SKM-1 (cell line): Measurements from ENCODE around the gene IL20RB.

ENCODE experiments used
- DNase-seq: peaks from one replicate; lab custom pipeline; 2025; ENCODE audit not compliant: unreplicated experiment; lab: John Stamatoyannopoulos, UW

The IL20RB gene

DNA sequence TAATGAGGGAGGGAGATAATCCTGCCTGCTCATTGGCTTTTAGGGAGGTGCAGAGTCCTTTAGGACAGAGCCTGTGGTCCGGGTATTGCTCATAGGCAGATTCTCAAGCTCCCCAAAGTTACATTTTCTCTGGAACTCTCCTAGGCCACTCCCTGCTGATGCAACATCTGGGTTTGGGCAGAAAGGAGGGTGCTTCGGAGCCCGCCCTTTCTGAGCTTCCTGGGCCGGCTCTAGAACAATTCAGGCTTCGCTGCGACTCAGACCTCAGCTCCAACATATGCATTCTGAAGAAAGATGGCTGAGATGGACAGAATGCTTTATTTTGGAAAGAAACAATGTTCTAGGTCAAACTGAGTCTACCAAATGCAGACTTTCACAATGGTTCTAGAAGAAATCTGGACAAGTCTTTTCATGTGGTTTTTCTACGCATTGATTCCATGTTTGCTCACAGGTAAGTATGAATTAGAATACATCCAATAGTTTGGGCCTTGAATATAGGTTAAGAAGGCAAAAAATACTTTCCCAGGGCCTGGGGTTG lies at the start of gene IL20RB:
Gene IL20RB, plus strand, starts transcription at position 233 of the 538 bp plus-strand sequence. Its CDS starts 131 bp downstream, at position 364.
- no peak for DNase-seq

DNA sequence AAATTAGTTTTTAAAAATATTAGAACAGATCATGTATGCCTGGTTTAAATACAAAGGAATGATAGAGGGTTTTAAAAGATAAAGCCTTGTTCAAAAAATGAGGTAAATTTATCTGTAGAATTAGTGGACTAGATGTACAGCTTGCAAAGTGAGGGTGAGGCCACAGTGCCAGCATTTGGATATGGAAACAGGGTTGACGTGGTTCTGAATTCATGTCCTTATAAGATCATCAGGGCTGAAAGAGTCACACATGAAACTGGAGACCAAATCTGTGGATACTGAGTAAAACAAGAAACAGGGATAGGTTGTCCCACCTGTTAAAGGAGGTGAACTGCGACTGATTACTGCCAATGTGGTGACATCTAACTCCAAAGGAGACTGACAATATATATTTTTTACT lies 49.5 kb upstream of the IL20RB start:
- DNase-seq, result no peak

- no peak for DNase-seq
Observed at GRCh38 chr3:136909187-136909586, 48.6 kb upstream of the IL20RB start.

- DNase-seq, result no peak
Observed at GRCh38 chr3:136910697-136911096, 47.1 kb upstream of the IL20RB start.

- DNase-seq, result no peak
Observed at GRCh38 chr3:136913168-136913567, 44.6 kb upstream of the IL20RB start.

DNA sequence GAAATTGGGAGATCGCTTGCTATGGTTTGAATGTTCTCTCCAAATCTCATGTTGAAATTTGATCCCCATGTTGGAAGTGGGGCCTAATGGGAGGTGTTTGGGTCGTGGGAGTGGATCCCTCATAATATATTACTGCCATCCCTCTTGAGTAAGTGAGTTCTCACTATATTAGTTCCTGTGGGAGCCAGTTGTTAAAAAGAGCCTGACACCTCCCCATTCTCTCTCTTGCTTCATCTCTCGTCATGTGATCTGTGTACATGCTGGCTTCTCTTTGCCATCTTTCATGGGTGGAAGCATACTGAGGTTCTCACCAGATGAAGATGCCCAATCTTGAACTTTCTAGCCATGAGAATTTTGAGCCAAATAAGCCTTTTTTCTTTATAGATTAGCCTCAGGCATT lies 43.0 kb upstream of the IL20RB start:
- no peak for DNase-seq

DNA sequence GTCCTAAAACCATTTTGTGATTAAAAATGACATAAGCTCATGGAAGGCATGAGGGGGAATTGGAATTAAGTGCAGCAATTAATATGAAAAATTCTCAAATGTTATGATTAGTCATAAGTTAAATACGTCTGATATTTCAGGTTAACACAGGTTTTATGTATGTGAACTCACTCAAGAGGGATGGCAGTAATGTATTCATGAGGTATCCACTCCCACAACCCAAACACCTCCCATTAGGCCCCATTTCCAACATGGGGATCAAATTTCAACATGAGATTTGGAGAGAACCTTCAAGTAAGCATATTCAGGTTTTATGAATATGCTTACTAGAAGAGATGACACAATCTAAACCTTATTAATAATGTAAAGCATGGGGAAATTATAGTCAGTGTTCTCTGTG lies 41.6 kb upstream of the IL20RB start:
- DNase-seq, result no peak

- no peak for DNase-seq
Observed at GRCh38 chr3:136919799-136920580, 37.8 kb upstream of the IL20RB start.

GRCh38 chr3:136920904-136921611 lies 36.7 kb upstream of the IL20RB start:
- DNase-seq, result no peak

DNA sequence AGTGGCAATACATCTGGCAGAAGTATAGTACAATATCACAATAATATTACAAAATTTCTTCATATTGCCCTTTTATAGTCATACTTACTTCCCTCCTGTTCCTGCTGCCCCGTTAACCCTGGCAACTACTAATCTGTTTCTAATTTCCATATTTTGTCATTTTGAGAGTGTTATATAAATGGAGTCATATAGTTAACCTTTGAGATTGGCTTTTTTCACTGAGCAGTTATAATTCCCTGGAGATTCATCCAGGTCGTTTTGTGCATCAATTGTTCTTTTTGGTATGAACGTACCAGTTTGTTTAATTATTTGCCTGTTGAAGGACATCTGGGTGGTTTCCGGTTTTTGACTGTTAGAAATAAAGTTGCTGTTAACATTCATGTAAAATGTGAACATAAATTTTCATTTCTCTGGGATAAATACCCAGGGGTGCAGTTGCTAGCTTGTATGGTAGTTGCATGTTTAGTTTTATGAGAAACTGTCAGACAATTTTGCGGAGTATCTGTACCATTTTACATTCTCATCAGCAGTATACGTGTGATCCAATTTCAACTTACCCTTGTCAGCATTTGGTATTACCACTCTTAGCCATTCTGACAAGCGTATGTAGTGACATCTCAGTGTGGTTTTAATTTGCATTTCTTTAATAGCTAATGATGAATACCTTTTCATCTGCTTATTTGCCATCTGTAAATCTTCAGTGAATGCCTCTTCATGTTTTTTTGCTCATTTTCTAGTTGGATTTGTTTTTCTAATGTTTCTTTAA lies 32.2 kb upstream of the IL20RB start:
- no peak for DNase-seq

GRCh38 chr3:136928240-136928639 lies 29.5 kb upstream of the IL20RB start:
- no peak for DNase-seq

GRCh38 chr3:136929977-136930670 lies 27.7 kb upstream of the IL20RB start:
- DNase-seq, result no peak

GRCh38 chr3:136931606-136932005 lies 26.2 kb upstream of the IL20RB start:
- no peak for DNase-seq

DNA sequence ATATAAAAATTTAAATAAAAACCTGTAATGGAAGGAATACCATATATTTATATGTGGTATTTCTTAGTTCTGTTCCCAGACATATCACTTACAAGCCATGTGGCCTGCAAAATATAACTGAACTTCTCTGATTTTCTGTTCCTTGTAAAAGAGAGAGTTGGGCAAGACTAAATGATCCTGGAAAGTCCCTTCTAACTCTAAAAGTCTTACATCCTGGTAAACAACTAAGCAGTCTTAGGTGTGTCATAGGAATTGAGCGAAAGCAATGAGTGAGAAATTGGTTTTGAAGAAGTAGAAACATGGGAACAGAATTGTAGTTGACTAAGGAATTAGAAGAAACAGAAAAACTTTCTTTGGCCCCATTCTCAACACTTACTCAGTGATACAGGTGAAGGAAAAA lies 25.3 kb upstream of the IL20RB start:
- DNase-seq, result no peak

- no peak for DNase-seq
Observed at GRCh38 chr3:136932978-136933772, 24.6 kb upstream of the IL20RB start.

DNA sequence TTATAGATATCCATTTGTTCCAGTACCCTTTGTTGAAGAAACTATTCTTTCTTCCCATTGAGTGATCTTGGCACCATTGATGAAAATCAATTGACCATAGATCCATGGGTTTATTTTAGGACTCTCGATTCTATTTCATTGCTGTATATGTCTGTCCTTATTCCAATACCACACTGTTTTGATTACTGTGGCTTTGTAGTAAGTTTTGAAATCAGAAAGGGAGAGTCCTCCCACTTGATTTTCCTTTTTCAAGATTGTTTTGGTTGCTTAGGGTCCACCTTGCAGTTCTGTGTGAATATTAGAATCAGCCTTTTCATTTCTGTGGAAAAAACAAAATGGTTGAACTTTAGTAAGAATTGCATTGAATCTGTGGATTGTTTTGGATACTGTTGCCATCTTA lies 20.6 kb upstream of the IL20RB start:
- DNase-seq, result no peak

DNA sequence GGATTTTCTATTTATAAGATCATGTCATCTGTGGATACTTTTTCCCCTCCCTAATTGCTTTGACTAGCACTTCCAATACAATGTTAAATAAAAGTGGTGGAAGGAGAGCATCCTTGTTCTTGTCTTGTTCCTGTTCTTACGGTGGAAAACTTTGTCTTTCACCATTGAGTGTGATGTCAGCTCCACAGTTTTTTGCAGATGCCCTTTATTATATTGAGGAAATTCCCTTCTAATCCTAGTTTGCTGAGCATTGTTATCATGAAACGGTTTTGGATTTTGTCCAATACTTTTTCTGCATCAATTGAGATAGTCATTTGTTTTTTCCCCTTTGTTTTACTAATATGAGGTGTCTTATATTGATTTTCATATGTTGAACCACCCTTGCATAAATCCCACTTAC lies 19.9 kb upstream of the IL20RB start:
- no peak for DNase-seq

DNA sequence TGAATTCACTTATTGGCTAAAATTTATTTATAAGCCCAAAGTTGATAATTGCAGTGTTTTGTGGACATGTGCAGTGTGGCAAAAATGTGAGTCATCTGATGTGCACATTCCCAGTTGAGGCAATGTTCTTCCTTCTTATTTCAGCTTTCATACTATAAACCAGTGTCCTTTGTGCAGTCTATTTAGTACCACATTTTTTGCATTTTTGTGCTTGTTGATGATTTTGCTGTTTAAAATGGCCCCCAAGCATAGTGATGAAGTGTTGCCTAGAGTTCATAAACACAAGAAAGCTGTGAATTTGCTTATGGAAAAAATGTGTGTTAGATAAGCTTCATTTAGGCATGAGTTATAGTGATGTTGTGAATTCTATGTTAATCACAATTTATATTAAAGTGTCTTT lies 19.4 kb upstream of the IL20RB start:
- DNase-seq, result no peak

DNA sequence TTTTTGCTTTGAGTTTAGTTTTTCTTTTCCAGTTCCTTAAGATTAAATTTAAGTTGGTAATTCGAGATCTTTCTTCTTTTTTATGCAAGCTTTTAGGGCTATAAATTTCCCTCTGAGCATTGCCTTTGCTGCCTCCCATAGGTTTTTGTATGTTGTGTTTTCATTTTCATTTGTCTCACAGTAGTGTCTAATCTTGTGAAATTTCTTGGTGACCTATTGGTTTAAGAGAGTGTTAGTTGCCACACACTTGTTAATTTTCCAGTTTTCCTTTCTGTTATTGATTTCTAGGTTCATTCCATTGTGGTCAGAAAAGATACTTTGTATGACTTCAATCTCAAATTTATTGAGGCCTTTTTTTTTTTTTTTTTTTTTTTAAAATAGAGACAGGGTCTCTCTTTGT lies 18.3 kb upstream of the IL20RB start:
- DNase-seq, result no peak

GRCh38 chr3:136942803-136943202 lies 15.0 kb upstream of the IL20RB start:
- DNase-seq, result no peak
